HepG2 (cell line): ENCODE data around the gene TFDP2. TPM values are rescaled to one million over a fixed set of nuclear protein-coding genes. Genes with fewer than 3 reads are reported as not detected.

ENCODE experiments used
- AGO1 ChIP-seq: fragments of 200-400 bp; formaldehyde crosslinking; IDR thresholded peaks from 2 replicates; pipeline ENCODE4 v1.6.1; 2017; ENCODE audit warnings: mild to moderate bottlenecking, low read depth, low read length, moderate library complexity; ENCODE audit not compliant: poor library complexity, severe bottlenecking
- AHR ChIP-seq: IDR thresholded peaks from 2 replicates; pipeline ENCODE4 v1.6.1; 2018; ENCODE audit warnings: missing genetic modification reagents, missing compliant biosample characterization
- MYC ChIP-seq: sonication (generic); formaldehyde crosslinking; IDR thresholded peaks from 2 replicates; pipeline ENCODE4 v1.9.0; 2021; ENCODE audit warnings: missing genetic modification reagents, borderline replicate concordance
- RCOR2 ChIP-seq: IDR thresholded peaks from 2 replicates; pipeline ENCODE4 v1.6.1; 2016; ENCODE audit warnings: missing biosample characterization, missing genetic modification reagents
- UBTF ChIP-seq: sonication (generic); formaldehyde crosslinking; IDR thresholded peaks from 2 replicates; pipeline ENCODE4 v1.4.0; 2020; ENCODE audit warnings: mild to moderate bottlenecking, missing genetic modification reagents
- ZBTB38 ChIP-seq: sonication (generic); formaldehyde crosslinking; IDR thresholded peaks from 2 replicates; pipeline ENCODE4 v1.5.1; 2020; ENCODE audit warnings: mild to moderate bottlenecking, missing genetic modification reagents
- ZNF547 ChIP-seq: sonication (generic); formaldehyde crosslinking; IDR thresholded peaks from 2 replicates; pipeline ENCODE4 v1.5.1; 2020; ENCODE audit warnings: mild to moderate bottlenecking, missing genetic modification reagents
- ZNF614 ChIP-seq: IDR thresholded peaks from 2 replicates; pipeline ENCODE4 v1.6.1; 2018; ENCODE audit warnings: missing biosample characterization, missing genetic modification reagents, inconsistent platforms, borderline replicate concordance
- ZNF670 ChIP-seq: sonication (generic); formaldehyde crosslinking; IDR thresholded peaks from 2 replicates; pipeline ENCODE4 v1.8.0; 2022; ENCODE audit warnings: mild to moderate bottlenecking, missing genetic modification reagents, borderline replicate concordance
- ZNF703 ChIP-seq: sonication (generic); formaldehyde crosslinking; IDR thresholded peaks from 2 replicates; pipeline ENCODE4 v1.5.1; 2020; ENCODE audit warnings: missing genetic modification reagents, mild to moderate bottlenecking, moderate library complexity, borderline replicate concordance
- ZNF780A ChIP-seq: sonication (generic); formaldehyde crosslinking; IDR thresholded peaks from 2 replicates; pipeline ENCODE4 v1.8.0; 2022; ENCODE audit warnings: mild to moderate bottlenecking, missing genetic modification reagents, moderate library complexity
- polyA plus RNA-seq, 8 experiments: library from polyadenylated mRNA; depleted of rRNA in 3 of 8; stranded (reverse) in 7 of 8; unstranded in 1 of 8; fragments of >200 nt; fragmentation: Illumina TruSeq in 4 of 8; extraction: Trizol in 4 of 8; gene quantifications; 2 replicates each; pipeline versions ENCODE4 v1.2.1 to v1.2.3, GENCODE V29; 2011 to 2016; ENCODE audit warnings: low read depth in 4 of 8, missing spikeins in 1 of 8, mixed read lengths in 1 of 8; ENCODE audit not compliant: insufficient read depth in 1 of 8
- total RNA-seq, 5 experiments: library from RNA; depleted of rRNA; stranded (reverse); fragments of >200 nt; fragmentation: Illumina TruSeq; extraction: Trizol; gene quantifications; 2 replicates each; pipeline ENCODE4 v1.2.3, GENCODE V29; 2016; ENCODE audit warnings: low read depth in 1 of 5
- TF ChIP-seq, protein P1 (sequence below): sonication (generic); formaldehyde crosslinking; IDR thresholded peaks from 2 replicates; pipeline ENCODE4 v1.5.1; 2020; ENCODE audit warnings: missing genetic modification reagents, mild to moderate bottlenecking, borderline replicate concordance
- TF ChIP-seq, protein P2 (sequence below): IDR thresholded peaks from 2 replicates; pipeline ENCODE4 v1.6.1; 2012; ENCODE audit warnings: low read length, improper control_type of control experiment
- TF ChIP-seq, protein P3 (sequence below): sonication (generic); IDR thresholded peaks from 2 replicates; pipeline ENCODE4 v1.6.1; 2016; ENCODE audit warnings: low read depth, borderline replicate concordance
- TF ChIP-seq, protein P4 (sequence below): sonication (generic); formaldehyde crosslinking; IDR thresholded peaks from 2 replicates; pipeline ENCODE4 v1.8.0; 2022; ENCODE audit warnings: missing genetic modification reagents, mild to moderate bottlenecking, borderline replicate concordance

TFDP2 gene
- total and polyA plus RNA-seq, 2 of the 13 experiments (the other 11 are each of a cell fraction or from before 2014, with no cell fraction given), result 17.9 to 37.4 TPM

DNA sequence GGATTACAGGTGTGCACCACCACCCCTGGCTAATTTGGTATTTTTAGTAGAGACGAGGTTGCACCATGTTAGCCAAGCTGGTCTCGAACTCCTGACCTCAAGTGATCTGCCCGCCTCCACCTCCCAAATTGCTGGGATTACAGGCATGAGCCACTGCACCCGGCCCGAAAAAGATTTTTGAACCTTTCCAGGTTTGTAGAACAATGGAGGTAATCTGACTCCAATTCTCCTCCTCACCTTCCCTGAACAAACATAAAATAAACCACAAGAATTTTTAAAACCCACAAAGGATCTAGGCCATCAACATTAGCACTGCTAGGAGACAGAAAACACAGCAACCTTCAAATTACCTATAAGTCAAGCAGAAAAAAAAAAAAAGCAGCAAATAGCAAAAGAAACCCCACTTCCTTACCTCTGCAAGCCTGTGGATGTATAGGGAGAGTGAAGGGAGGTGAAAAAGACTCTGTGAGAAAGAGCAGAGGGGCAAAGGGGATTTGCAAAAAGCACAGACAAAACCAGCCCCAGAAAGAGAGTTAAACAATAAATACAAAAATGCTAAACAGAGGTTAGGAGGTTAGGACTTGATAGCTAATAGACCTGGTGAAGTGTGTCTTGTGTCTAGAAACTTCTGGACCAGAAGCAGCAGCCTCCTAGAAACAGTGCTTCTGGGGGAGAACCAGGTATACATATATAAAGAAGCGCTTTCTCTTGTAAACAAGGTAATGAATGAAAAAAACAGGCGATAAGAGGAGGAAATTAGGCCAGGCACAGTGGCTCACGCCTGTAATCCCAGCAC is 32.1 kb downstream of the TFDP2 start (continued):
- no peak for TF ChIP-seq MYC (CRISPR knock-in tag)
- no peak for TF ChIP-seq ZBTB38
- TF ChIP-seq ZNF780A, result no peak
- TF ChIP-seq ZNF703 (CRISPR knock-in tag), result no peak
- TF ChIP-seq ZNF547 (CRISPR knock-in tag), result no peak
- TF ChIP-seq, protein P1, sequence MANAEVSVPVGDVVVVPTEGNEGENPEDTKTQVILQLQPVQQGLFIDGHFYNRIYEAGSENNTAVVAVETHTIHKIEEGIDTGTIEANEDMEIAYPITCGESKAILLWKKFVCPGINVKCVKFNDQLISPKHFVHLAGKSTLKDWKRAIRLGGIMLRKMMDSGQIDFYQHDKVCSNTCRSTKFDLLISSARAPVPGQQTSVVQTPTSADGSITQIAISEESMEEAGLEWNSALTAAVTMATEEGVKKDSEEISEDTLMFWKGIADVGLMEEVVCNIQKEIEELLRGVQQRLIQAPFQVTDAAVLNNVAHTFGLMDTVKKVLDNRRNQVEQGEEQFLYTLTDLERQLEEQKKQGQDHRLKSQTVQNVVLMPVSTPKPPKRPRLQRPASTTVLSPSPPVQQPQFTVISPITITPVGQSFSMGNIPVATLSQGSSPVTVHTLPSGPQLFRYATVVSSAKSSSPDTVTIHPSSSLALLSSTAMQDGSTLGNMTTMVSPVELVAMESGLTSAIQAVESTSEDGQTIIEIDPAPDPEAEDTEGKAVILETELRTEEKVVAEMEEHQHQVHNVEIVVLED (CRISPR knock-in tag), result no peak
- TF ChIP-seq ZNF670 (CRISPR knock-in tag), result no peak
- TF ChIP-seq RCOR2 (CRISPR knock-in tag), result peak; percentile 84; the same call in 1 of the 2 replicates
- no peak for TF ChIP-seq UBTF (CRISPR knock-in tag)
- TF ChIP-seq, protein P2, sequence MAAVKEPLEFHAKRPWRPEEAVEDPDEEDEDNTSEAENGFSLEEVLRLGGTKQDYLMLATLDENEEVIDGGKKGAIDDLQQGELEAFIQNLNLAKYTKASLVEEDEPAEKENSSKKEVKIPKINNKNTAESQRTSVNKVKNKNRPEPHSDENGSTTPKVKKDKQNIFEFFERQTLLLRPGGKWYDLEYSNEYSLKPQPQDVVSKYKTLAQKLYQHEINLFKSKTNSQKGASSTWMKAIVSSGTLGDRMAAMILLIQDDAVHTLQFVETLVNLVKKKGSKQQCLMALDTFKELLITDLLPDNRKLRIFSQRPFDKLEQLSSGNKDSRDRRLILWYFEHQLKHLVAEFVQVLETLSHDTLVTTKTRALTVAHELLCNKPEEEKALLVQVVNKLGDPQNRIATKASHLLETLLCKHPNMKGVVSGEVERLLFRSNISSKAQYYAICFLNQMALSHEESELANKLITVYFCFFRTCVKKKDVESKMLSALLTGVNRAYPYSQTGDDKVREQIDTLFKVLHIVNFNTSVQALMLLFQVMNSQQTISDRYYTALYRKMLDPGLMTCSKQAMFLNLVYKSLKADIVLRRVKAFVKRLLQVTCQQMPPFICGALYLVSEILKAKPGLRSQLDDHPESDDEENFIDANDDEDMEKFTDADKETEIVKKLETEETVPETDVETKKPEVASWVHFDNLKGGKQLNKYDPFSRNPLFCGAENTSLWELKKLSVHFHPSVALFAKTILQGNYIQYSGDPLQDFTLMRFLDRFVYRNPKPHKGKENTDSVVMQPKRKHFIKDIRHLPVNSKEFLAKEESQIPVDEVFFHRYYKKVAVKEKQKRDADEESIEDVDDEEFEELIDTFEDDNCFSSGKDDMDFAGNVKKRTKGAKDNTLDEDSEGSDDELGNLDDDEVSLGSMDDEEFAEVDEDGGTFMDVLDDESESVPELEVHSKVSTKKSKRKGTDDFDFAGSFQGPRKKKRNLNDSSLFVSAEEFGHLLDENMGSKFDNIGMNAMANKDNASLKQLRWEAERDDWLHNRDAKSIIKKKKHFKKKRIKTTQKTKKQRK, result no peak
- TF ChIP-seq ZNF614 (CRISPR knock-in tag), result no peak
- no peak for TF ChIP-seq AGO1
- TF ChIP-seq, protein P3, sequence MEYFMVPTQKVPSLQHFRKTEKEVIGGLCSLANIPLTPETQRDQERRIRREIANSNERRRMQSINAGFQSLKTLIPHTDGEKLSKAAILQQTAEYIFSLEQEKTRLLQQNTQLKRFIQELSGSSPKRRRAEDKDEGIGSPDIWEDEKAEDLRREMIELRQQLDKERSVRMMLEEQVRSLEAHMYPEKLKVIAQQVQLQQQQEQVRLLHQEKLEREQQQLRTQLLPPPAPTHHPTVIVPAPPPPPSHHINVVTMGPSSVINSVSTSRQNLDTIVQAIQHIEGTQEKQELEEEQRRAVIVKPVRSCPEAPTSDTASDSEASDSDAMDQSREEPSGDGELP, result no peak
- TF ChIP-seq, protein P4, sequence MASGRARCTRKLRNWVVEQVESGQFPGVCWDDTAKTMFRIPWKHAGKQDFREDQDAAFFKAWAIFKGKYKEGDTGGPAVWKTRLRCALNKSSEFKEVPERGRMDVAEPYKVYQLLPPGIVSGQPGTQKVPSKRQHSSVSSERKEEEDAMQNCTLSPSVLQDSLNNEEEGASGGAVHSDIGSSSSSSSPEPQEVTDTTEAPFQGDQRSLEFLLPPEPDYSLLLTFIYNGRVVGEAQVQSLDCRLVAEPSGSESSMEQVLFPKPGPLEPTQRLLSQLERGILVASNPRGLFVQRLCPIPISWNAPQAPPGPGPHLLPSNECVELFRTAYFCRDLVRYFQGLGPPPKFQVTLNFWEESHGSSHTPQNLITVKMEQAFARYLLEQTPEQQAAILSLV, result no peak
- no peak for TF ChIP-seq AHR (CRISPR knock-in tag)
